Neural cell (in vitro differentiated cells): ENCODE data around the gene RMDN2. TPM values are rescaled to one million over a fixed set of nuclear protein-coding genes. Genes with fewer than 3 reads are reported as not detected.

Experiments used
- H2AFZ ChIP-seq: fragments of 200-600, 300-800 bp; sonication (generic), shearing (Covaris generic); 2 replicates; pipeline ENCODE4 v1.6.0; 2014; ENCODE audit warnings: low read depth, mild to moderate bottlenecking, antibody characterized with exemption, low read length, moderate library complexity
- H3F3A ChIP-seq: fragments of 200-600 bp; shearing (Covaris generic); 2 replicates; pipeline ENCODE4 v1.6.1; 2016; ENCODE audit warnings: mild to moderate bottlenecking, moderate library complexity, mixed read lengths, antibody characterized with exemption, low read length; ENCODE audit not compliant: insufficient read depth, poor library complexity, severe bottlenecking
- H3K27ac ChIP-seq: fragments of 200-600, 300-800 bp; sonication (generic), shearing (Covaris generic); 2 replicates; pipeline ENCODE4 v1.5.1; 2014; ENCODE audit warnings: mild to moderate bottlenecking, low read length, moderate library complexity
- H3K27me3 ChIP-seq: fragments of 300-800, 200-600 bp; sonication (generic), shearing (Covaris generic); 2 replicates; pipeline ENCODE4 v1.6.0; 2014; ENCODE audit warnings: mild to moderate bottlenecking, low read depth, low read length, moderate library complexity; ENCODE audit not compliant: insufficient read depth
- H3K36me3 ChIP-seq: fragments of 300-800, 200-600 bp; sonication (generic), shearing (Covaris generic); 2 replicates; pipeline ENCODE4 v1.5.1; 2014; ENCODE audit warnings: mild to moderate bottlenecking, antibody characterized with exemption, low read length, moderate library complexity; ENCODE audit not compliant: insufficient read depth
- H3K4me2 ChIP-seq: fragments of 300-800, 200-600 bp; sonication (generic), shearing (Covaris generic); 2 replicates; pipeline ENCODE4 v1.6.0; 2014; ENCODE audit warnings: mild to moderate bottlenecking, low read length
- H3K4me3 ChIP-seq: fragments of 300-800, 200-600 bp; sonication (generic), shearing (Covaris generic); 2 replicates; pipeline ENCODE4 v1.5.1; 2014; ENCODE audit warnings: mild to moderate bottlenecking, low read length, moderate library complexity
- H3K79me2 ChIP-seq: fragments of 200-600 bp; shearing (Covaris generic); replicated peaks from 2 replicates; pipeline ENCODE4 v1.6.0; 2014; ENCODE audit warnings: mild to moderate bottlenecking, low read length, moderate library complexity; ENCODE audit not compliant: insufficient read depth
- H3K9ac ChIP-seq: fragments of 300-800, 200-600 bp; sonication (generic), shearing (Covaris generic); 2 replicates; pipeline ENCODE4 v1.6.1; 2016; ENCODE audit warnings: mild to moderate bottlenecking, low read length, mixed read lengths
- H3K9me2 ChIP-seq: fragments of 200-600 bp; shearing (Covaris generic); 2 replicates; pipeline ENCODE4 v1.6.1; 2016; ENCODE audit warnings: mild to moderate bottlenecking, low read length, mixed read lengths; ENCODE audit not compliant: insufficient read depth
- H3K9me3 ChIP-seq: fragments of 200-600, 300-800 bp; sonication (generic), shearing (Covaris generic); 2 replicates; pipeline ENCODE4 v1.6.1; 2016; ENCODE audit warnings: mild to moderate bottlenecking, mixed run types, low read length, moderate library complexity, mixed read lengths
- H4K20me1 ChIP-seq: fragments of 200-600 bp; shearing (Covaris generic); 2 replicates; pipeline ENCODE4 v1.6.1; 2016; ENCODE audit warnings: mild to moderate bottlenecking, mixed run types; ENCODE audit not compliant: insufficient read depth
- CTCF ChIP-seq: fragments of 450-650 bp; IDR thresholded peaks from 2 replicates; pipeline ENCODE4 v1.5.1; 2014; ENCODE audit warnings: antibody characterized with exemption, mild to moderate bottlenecking, moderate library complexity; ENCODE audit not compliant: poor library complexity, severe bottlenecking
- EP300 ChIP-seq: fragments of 450-650 bp; conservative IDR thresholded peaks from 2 replicates; pipeline ENCODE4 v1.6.1; 2014; ENCODE audit warnings: antibody characterized with exemption, mild to moderate bottlenecking, moderate library complexity; ENCODE audit not compliant: poor library complexity, severe bottlenecking
- EZH2 ChIP-seq: fragments of 200-600, 300-800 bp; shearing (Covaris generic), sonication (generic); IDR thresholded peaks from 2 replicates; pipeline ENCODE4 v1.6.1; 2014; ENCODE audit warnings: antibody characterized with exemption, low read length, borderline replicate concordance, mild to moderate bottlenecking; ENCODE audit not compliant: insufficient read depth, poor library complexity, severe bottlenecking
- MXI1 ChIP-seq: fragments of 450-650 bp; conservative IDR thresholded peaks from 2 replicates; pipeline ENCODE4 v1.6.1; 2014; ENCODE audit warnings: antibody characterized with exemption, mild to moderate bottlenecking; ENCODE audit not compliant: poor library complexity, severe bottlenecking
- POLR2AphosphoS5 ChIP-seq: IDR thresholded peaks from 2 replicates; pipeline ENCODE4 v1.6.1; 2012
- RAD21 ChIP-seq: fragments of 450-650 bp; conservative IDR thresholded peaks from 2 replicates; pipeline ENCODE4 v1.6.1; 2014; ENCODE audit warnings: antibody characterized with exemption, mild to moderate bottlenecking, moderate library complexity
- REST ChIP-seq: IDR thresholded peaks from 2 replicates; pipeline ENCODE4 v1.6.1; 2012; ENCODE audit warnings: borderline replicate concordance
- SMC3 ChIP-seq: fragments of 450-650 bp; conservative IDR thresholded peaks from 2 replicates; pipeline ENCODE4 v1.6.1; 2014; ENCODE audit warnings: antibody characterized with exemption, mild to moderate bottlenecking, moderate library complexity; ENCODE audit not compliant: poor library complexity
- TAF1 ChIP-seq: IDR thresholded peaks from 2 replicates; pipeline ENCODE4 v1.6.1; 2012; ENCODE audit warnings: low read depth
- polyA plus RNA-seq: library from polyadenylated mRNA; depleted of rRNA; stranded (reverse); fragments of >200 nt; gene quantifications from 2 replicates; pipeline ENCODE4 v1.2.3, GENCODE V29; 2014

Gene RMDN2
- polyA plus RNA-seq, 1 donor from 2014 or later = 5.5 TPM

- Histone ChIP-seq H3K27me3 (no peaks in the 10 kb centered on the region), H3K9ac (no peak overlapping the region), H3K79me2 (no peaks in the 10 kb centered on the region), H3F3A (no peaks in the 10 kb centered on the region), H3K9me2 (no peaks in the 10 kb centered on the region), H3K27ac (no peak overlapping the region), H3K4me2 (no peak overlapping the region), H3K4me3 (no peak overlapping the region), H4K20me1 (no peaks in the 10 kb centered on the region), H3K36me3 (no peaks in the 10 kb centered on the region), H3K9me3 (no peaks in the 10 kb centered on the region), H2AFZ (no peak overlapping the region)
- no peak for TF ChIP-seq MXI1
- TF ChIP-seq EP300 = no peak
- no peak for TF ChIP-seq SMC3
- TF ChIP-seq CTCF = no peak
These were observed 51.3 kb downstream of the RMDN2 start for GRCh38 chr2:37976411-37976810.

GRCh38 chr2:37982147-37982582 is 57.1 kb downstream of the RMDN2 start:
- Histone ChIP-seq H3K36me3 (no peaks in the 10 kb centered on the region), H3K4me3 (no peak overlapping the region), H3K4me2 (no peak overlapping the region), H3K79me2 (no peaks in the 10 kb centered on the region), H4K20me1 (no peaks in the 10 kb centered on the region), H2AFZ (no peak overlapping the region), H3K9me2 (no peaks in the 10 kb centered on the region), H3F3A (no peaks in the 10 kb centered on the region), H3K9ac (no peak overlapping the region), H3K27ac (no peak overlapping the region), H3K9me3 (peaks cover 3% of the 10 kb centered on the region), H3K27me3 (no peaks in the 10 kb centered on the region)
- TF ChIP-seq TAF1 (no peak), RAD21 (peak; percentile 59), POLR2AphosphoS5 (no peak), SMC3 (peak; percentile 70), CTCF (peak; percentile 73)

GRCh38 chr2:37982847-37983246 is 57.8 kb downstream of the RMDN2 start:
- Histone ChIP-seq H3K9me3 (peaks cover 5% of the 10 kb centered on the region), H4K20me1 (no peaks in the 10 kb centered on the region), H3K36me3 (no peaks in the 10 kb centered on the region), H3F3A (no peaks in the 10 kb centered on the region), H3K27me3 (no peaks in the 10 kb centered on the region), H2AFZ (no peak overlapping the region), H3K79me2 (no peaks in the 10 kb centered on the region), H3K9me2 (no peaks in the 10 kb centered on the region), H3K4me2 (no peak overlapping the region), H3K27ac (no peak overlapping the region), H3K4me3 (no peak overlapping the region), H3K9ac (no peak overlapping the region)
- TF ChIP-seq EZH2 (no peak), POLR2AphosphoS5 (no peak), CTCF (no peak), TAF1 (no peak), EP300 (no peak), REST (no peak), MXI1 (no peak), RAD21 (no peak), SMC3 (no peak)
